GM18502 (cell line): ENCODE data around the gene SNN.

Experiments used
- ATAC-seq: cut with Tn5 transposase; IDR thresholded peaks from one replicate; pipeline ENCODE4 v1.9.1; 2021; ENCODE audit warnings: mild to moderate bottlenecking; ENCODE audit not compliant: unreplicated experiment, poor library complexity

SNN gene

GRCh38 chr16:11725457-11725856 is 57.2 kb downstream of the SNN start:
- ATAC-seq: no peak

- no peak for ATAC-seq
Observed at GRCh38 chr16:11726008-11726407, 57.8 kb downstream of the SNN start.

GRCh38 chr16:11727796-11728543 is 59.7 kb downstream of the SNN start:
- ATAC-seq: no peak
